ENCODE measurements around the gene OR2A14.
"Not testable (repeated sequence)": the region's sequence is repeated elsewhere in the genome, so short reads cannot be mapped to it uniquely, and the experiment has no call there.

Gene OR2A14, protein sequence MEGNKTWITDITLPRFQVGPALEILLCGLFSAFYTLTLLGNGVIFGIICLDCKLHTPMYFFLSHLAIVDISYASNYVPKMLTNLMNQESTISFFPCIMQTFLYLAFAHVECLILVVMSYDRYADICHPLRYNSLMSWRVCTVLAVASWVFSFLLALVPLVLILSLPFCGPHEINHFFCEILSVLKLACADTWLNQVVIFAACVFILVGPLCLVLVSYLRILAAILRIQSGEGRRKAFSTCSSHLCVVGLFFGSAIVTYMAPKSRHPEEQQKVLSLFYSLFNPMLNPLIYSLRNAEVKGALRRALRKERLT

DNA sequence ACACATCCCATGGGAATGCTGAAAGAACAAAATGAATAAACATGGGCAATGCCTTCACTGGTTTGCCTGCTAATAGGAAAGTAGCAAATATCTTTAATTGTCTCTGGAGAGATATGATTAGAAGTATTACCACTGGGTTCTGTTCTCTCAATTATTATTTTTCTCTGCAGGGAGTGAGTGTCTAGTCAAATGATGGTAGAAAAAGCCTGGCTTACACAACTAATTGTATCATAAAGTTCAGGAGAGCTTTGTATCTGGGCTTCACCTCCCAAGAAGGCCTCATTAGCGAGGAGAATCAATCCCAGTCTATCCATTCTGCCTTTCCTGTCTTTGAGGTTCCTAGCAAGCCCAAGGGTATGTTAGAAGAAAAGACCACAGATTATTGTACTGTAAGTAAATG lies at the start of gene OR2A14:
TSS of gene OR2A14 (plus strand) at position 301 of the 400 bp plus-strand sequence. CDS start 5,937 bp downstream, outside the sequence.
- no peak within 1 kb of the TSS for H3K4me3 ChIP-seq (ENCODE audit: low read depth, low read length)

DNA sequence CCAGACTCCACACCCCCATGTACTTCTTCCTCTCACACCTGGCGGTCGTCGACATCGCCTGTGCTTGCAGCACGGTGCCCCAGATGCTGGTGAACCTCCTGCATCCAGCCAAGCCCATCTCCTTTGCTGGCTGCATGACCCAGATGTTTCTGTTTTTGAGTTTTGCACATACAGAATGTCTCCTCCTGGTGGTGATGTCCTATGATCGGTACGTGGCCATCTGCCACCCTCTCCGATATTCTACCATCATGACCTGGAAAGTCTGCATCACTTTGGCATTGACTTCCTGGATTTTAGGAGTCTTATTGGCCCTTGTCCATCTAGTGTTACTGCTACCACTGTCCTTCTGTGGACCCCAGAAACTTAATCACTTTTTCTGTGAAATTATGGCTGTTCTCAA lies 48.6 kb upstream of the OR2A14 start:
- no peak overlapping the region for H3K4me3 ChIP-seq (ENCODE audit: low read depth, low read length)

DNA sequence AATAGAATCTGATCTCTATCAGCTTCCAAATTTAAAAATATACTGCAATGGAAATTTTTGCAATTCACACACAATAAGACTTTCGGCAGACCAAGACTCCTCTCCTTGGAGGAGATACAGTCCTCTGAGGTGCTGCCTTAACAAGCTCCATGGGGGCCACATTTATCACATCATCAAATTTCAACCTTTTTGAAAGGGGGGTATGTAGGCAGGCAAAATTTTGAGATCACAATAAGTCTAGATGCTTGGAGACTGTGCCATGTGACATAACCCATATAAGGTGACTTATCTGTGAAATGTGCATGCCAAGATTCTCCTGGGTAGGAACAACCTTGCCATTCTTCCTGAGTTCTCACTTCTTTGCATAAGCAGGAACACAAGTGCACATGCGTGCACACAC lies 37.0 kb upstream of the OR2A14 start, which contains the start of gene OR2A12:
TSS of gene OR2A12 (plus strand) at position 301 of the 400 bp plus-strand sequence. CDS start 8,830 bp downstream, outside the sequence.
- no peak within 1 kb of the TSS for H3K4me3 ChIP-seq (ENCODE audit: low read depth, low read length)

DNA sequence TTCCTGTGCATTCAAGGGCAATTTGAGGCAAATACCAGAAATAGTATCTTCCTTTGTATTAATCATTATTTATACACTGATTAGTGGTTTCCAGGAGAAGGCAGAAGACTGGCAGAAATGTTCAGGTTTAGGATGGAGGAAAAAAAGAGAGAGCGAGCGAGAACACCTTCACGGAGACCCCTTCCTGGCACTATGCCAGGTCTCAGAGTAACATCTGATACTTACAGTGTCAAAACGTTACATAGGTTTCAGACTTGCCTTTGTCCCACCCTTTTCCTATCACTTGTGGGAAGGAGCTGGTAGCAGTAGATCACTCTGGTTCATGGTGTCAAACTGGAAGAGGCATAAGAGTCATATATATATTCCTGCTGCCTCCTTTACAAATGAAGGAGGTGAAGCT lies 36.2 kb upstream of the OR2A14 start:
- H3K4me3 ChIP-seq (ENCODE audit: low read depth, low read length) = no peak overlapping the region

DNA sequence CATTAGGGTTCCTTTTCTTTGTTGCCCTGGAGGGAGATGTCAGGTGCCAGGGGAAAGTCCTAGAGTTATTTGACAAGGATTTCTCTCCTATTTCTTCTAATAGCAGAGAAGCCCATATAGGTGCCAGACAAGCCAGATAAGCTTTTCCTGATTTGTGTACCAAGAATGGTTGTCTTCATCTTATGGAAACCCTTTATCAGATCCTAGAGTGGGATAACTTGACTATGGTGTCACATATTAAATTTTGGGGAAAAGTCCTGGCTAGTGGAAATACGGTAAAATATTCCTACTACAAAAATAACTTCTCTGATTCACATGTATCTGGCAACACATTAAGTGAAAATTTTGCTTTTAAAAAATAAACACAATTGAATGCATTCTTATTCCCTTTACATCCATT lies 35.7 kb upstream of the OR2A14 start:
- H3K4me3 ChIP-seq (ENCODE audit: low read depth, low read length) = no peak overlapping the region

DNA sequence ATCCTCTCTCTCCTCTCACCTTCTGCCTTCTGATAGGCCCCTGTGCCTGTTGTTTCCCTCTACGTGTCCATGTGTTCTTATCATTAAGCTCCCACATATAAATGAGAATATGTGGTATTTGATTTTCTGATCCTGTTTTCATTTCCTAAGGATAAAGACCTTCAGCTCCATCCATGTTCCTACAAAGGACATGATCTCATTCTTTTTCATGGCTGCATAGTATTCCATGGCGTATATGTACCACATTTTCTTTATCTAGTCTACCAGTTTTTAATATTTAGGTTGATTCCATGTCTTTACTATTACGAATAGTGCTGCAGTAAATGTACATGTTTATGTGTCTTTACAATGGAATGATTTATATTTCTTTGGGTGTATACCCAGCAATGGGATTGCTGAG lies 32.3 kb upstream of the OR2A14 start:
- no peak overlapping the region for H3K4me3 ChIP-seq (ENCODE audit: low read depth, low read length)

DNA sequence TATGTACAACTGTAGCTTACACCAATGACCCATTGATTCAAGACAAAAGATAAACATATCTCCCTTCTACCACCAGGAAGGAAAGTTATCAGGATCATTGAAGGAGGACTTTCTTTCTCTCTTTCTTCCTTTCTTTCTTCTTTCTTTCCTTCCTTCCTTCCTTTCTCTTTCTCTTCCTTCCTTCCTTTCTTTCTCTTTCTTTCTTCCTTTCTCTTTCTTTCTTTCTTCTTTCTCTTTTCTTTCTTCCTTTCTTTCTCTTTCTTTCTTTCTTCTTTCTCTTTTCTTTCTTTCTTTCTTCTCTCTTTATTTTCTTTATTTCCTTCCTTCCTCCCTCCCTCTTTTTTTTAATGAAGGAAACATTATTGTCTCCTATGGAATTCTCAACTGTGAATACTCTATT lies 24.2 kb upstream of the OR2A14 start:
- H3K4me3 ChIP-seq (ENCODE audit: low read depth, low read length) = no peak overlapping the region

DNA sequence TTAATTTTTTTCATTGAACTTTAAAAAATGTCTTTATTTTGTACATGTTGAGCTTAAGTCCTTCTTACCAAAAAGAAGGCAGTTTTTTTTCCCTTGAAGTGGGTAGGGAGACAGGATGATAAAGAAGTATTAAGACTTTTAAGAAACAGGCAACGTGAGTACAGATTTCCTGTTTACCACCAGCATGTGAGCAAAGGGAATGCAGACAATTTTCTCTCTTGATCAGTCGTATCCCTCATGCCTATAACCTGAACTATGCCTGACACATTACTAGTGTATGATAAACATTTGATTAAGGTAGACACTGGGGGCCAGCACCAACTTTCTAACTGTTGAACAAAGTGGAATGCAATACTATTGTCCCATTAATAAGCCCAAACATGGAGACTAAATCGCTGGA lies 22.4 kb upstream of the OR2A14 start:
- no peak overlapping the region for H3K4me3 ChIP-seq (ENCODE audit: low read depth, low read length)

DNA sequence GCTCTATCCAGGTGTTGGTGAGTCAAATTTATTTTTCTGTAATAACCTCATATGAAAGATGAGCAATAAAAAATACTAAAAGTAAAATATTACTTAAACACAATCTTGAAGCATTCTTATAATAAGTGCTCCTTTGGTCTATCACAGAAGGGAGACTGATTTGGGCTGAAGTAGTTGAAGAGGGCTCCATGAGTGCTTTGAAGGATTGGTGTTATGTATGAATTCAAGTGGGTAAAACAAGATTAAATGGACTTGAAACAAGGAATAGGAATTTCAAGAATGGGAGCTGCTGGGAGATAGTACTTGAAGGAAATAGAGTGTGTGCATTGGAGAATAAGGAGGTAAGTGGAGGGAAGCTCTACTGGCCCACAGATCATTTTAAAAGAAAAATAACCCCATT lies 20.9 kb upstream of the OR2A14 start:
- no peak overlapping the region for H3K4me3 ChIP-seq (ENCODE audit: low read depth, low read length)

DNA sequence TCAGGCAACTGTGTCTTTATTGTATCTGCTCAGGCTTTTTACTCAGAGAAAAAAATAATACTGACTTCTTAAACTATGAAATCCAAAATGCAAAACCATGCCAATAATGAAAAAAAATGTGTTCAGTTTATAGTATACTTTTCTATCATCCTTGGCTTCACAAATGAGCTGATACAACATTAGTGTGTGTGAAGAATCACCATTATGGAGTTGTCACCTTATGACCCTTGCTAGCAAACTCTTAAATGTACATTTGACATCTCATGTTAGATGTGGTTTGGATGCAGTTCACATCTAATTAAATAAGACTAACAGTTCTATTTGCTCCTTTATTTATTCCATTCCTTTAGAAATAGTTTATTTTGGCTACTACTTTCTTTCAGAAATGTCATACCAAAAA lies 17.8 kb upstream of the OR2A14 start:
- no peak overlapping the region for H3K4me3 ChIP-seq (ENCODE audit: low read depth, low read length)

DNA sequence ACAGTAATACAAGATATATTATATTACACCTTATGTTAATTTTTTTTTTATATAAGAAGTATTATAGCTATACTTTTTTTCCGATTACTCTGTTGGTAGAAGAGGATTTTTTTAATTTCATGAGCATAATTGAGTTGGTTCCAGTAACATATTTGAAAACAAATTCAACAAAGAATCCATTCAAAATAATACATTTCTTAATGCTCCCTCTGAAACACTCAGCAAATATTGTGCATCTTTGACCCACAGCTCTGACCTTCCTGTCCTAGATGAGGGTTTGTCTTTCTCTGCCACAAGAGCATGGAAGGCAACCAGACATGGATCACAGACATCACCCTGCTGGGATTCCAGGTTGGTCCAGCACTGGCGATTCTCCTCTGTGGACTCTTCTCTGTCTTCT lies 13.7 kb upstream of the OR2A14 start, which contains the start of gene OR2A2:
TSS of gene OR2A2 (plus strand) at position 301 of the 400 bp plus-strand sequence. CDS start at position 301, 0 bp downstream.
- H3K4me3 ChIP-seq (ENCODE audit: low read depth, low read length) = no peak within 1 kb of the TSS

DNA sequence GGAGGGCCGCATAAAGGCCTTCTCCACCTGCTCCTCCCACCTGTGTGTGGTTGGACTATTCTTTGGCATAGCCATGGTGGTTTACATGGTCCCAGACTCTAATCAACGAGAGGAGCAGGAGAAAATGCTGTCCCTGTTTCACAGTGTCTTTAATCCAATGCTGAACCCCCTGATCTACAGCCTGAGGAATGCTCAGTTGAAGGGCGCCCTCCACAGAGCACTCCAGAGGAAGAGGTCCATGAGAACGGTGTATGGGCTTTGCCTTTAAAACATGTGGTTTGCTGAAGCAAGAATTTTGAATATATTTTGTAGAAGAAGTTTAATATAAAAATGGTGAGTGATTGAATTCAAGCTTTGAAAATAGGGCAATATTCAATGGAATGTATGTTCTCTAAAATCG lies 12.7 kb upstream of the OR2A14 start:
- H3K4me3 ChIP-seq (ENCODE audit: low read depth, low read length) = no peak overlapping the region

DNA sequence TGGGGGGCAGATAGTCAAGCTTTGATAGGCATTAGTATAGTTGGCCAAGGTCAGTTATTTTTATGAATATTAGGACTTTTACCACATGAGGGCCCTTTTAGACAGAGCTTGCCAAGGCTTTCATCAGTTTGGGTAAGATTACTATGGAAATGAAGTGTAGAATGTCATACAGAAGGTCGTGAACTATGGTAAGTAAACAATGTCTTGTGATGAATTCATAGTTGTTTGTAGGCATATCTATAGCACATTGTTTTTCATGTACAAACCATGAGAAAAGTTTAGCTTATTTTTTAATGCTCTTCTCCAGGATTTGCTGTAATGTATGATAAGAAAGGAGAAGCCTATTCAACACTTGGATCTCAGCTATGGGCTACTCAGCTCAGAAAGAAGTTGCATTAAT lies 9.3 kb upstream of the OR2A14 start:
- no peak overlapping the region for H3K4me3 ChIP-seq (ENCODE audit: low read depth, low read length)

DNA sequence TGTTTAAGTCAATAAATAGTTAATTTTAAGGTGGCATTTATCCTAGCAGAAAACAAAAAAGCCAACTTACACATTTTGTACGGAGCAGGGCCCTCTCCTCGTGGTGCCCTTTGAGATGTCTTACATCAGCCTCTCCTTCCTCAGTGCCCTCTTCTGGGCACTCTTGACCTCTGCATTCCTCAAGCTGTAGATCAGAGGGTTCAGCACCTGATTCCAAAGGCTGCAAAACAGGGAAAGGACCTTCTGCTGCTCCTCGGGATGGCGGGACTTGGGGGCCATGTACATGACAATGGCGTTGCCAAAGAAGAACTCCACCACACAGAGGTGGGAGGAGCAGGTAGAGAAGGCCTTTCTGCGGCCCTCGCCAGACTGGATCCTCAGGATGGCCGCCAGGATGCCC lies 4.6 kb upstream of the OR2A14 start:
- H3K4me3 ChIP-seq (ENCODE audit: low read depth, low read length) = no peak overlapping the region

DNA sequence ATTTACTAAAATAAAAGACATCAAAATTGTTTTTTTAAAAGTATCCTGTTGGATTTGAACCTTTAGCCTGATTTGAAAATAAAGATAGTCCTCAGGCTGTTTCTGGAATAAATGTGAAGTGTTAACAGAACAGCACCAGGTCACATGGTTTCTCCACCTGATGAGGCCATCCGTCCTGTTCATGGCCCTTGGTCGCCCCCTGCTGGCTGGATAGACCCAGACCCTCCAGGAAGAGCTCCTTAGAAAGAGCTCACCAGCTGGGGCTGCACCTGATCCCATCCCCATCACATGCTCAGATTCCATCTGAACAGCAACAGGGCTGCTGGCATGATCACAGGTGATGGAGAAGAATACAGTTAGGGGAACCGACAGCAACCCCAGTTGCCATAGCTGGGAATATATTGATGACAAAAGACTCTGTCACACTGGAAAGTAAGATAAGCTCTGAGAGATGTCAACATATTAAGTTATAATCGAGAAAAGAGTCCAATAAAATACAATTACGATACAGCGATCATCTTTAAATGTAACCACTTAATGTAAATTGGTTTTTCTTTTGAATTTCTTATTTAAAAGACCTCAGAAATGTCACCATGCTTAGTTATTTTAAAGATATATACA lies 4.8 kb downstream of the OR2A14 start:
- H3K4me3 ChIP-seq (ENCODE audit: low read depth, low read length) = no peak overlapping the region

DNA sequence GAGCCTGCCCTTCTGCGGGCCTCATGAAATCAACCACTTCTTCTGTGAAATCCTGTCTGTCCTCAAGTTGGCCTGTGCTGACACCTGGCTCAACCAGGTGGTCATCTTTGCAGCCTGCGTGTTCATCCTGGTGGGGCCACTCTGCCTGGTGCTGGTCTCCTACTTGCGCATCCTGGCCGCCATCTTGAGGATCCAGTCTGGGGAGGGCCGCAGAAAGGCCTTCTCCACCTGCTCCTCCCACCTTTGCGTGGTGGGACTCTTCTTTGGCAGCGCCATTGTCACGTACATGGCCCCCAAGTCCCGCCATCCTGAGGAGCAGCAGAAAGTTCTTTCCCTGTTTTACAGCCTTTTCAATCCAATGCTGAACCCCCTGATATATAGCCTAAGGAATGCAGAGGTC lies 6.6 kb downstream of the OR2A14 start:
- H3K4me3 ChIP-seq (ENCODE audit: low read depth, low read length) = not testable (repeated sequence)

DNA sequence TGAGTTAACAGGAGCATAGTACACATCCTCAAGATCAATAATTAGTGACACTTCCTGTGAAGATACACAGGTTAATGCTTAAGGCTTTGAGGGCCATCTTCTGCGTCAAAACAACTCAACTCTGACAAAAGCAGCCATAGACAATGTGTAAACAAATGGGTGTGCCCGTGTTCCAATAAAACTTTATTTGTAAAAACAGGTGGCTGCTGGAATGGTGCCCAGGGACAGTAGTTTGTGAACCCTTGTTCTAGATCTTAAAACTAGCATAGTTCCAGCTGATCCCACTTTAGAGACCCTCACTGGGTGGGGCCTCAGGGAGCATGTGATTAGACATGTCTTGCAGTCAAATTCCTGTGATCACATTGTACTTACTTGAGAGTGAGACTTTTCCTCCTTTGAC lies 7.8 kb downstream of the OR2A14 start:
- H3K4me3 ChIP-seq (ENCODE audit: low read depth, low read length) = no peak overlapping the region

DNA sequence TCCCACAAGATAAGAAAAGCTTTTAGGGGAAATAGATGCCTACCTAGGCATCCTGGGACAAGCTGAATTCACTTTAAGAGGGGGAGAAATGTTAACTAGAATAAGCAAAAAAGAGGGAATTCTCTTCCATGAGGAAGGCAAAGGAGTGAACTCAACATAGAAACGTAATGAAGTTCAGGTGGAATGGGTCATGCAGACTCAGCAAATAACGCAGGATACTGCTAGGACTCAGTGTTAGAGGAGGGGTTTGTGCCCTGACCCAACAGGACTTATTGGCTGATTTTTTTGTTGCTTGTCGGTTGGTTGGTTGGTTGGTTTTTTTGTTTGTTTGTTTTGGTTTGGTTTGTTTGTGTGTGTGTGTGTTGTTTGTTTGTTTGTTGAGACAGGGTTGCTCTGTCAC lies 9.3 kb downstream of the OR2A14 start:
- no peak overlapping the region for H3K4me3 ChIP-seq (ENCODE audit: low read depth, low read length)

DNA sequence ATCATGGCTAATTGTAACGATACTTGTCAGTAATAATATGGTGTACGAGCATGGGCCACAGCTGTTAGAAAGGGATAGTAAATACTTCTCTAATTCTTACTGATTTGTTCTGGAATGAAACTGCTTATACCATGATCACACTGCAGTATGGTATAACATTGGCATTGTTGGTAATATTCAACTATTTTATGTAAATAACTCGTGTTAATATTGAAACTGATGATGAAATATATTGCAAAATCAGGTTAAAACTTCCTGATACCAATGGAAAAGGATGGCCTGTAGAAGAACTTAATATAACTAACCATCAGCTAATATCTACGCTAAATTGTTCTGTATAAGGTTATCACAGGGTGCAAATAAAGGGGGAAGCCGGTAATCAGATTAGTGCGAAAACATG lies 10.3 kb downstream of the OR2A14 start:
- no peak overlapping the region for H3K4me3 ChIP-seq (ENCODE audit: low read depth, low read length)

DNA sequence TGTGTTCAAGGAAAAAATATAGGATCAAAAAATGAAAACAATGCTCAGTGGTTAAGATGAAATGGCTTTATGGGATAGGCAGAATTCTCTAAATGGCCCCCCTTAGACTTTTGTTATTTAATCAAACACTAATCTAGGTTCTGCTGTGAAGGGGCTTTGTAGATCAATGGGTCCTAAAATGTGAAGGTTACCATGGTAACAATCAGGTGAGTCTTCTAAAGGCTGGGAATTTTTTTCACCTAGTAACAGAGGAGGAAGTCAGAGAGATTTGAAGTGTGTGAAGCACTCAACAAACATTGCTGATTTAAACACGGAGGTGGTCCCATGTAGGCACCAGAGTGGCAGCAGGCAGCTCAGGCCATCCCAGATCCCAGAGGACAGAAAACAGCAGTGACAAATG lies 11.1 kb downstream of the OR2A14 start:
- H3K4me3 ChIP-seq (ENCODE audit: low read depth, low read length) = no peak overlapping the region

DNA sequence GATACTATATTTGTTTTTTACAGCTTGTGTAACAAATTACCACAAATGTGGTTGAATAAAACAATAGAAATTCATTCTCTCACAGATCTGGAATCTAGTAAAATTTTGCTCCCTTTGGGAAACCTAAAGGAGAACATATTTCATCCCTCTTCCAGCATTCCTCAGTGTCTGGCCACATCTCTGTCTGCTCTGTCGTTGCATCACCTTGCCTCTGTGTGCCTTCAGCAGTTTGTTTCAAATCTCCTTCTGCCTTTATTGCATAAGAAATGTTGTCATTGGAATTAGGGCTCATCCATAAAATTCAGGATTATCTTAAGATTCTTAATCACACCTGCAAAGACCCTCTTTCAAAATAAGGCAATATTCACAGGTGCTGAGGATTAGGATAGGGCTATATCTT lies 14.5 kb downstream of the OR2A14 start:
- H3K4me3 ChIP-seq (ENCODE audit: low read depth, low read length) = no peak overlapping the region

DNA sequence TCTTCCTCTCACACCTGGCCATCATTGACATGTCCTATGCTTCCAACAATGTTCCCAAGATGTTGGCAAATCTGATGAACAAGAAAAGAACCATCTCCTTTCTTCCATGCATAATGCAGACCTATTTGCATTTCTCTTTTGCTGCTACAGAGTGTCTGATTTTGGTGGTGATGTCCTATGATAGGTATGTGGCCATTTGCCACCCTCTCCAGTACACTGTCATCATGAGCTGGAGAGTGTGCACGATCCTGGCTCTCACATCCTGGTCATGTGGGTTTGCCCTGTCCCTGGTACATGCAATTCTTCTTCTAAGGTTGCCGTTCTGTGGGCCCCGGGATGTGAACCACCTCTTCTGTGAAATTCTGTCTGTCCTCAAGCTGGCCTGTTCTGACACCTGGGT lies 19.2 kb downstream of the OR2A14 start:
- no peak overlapping the region for H3K4me3 ChIP-seq (ENCODE audit: low read depth, low read length)

DNA sequence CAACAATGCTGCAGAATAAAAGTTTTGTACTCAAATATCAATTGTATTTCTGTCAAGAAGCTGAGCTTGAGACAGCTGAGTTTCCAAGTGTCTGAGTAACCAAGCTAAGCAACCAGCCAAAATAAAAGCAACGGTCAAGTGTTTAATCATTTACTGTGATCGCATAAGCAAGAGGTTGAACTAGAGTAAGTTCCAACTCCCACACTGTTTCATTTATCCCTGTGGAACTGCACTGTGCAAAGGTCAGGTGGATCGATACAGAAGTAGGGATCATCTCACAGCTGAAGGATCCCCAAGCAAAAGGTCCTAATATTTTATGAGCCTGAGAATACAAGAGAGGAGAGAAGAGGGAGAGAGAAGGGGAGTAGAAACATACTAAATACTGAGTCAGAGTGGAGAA lies 21.4 kb downstream of the OR2A14 start:
- no peak overlapping the region for H3K4me3 ChIP-seq (ENCODE audit: low read depth, low read length)
